OCI-LY1 (cell line): ENCODE measurements around the gene RNU6-9.

Experiments used
- H2AFZ ChIP-seq: fragments of 200-600 bp; sonication (generic), shearing (Covaris generic); 2 replicates; pipeline ENCODE4 v1.6.0; 2014; ENCODE audit warnings: antibody characterized with exemption, mild to moderate bottlenecking, low read length
- H3F3A ChIP-seq: fragments of 200-600 bp; sonication (generic), shearing (Covaris generic); 2 replicates; pipeline ENCODE4 v1.6.0; 2014; ENCODE audit warnings: mild to moderate bottlenecking, antibody characterized with exemption, low read length, moderate library complexity; ENCODE audit not compliant: insufficient read depth
- H3K27ac ChIP-seq: fragments of 200-600 bp; sonication (generic); 2 replicates; pipeline ENCODE4 v1.5.1; 2014; ENCODE audit warnings: low read length, mixed run types, mild to moderate bottlenecking, low read depth; ENCODE audit not compliant: poor library complexity, severe bottlenecking
- H3K27me3 ChIP-seq: fragments of 200-600 bp; sonication (generic); 2 replicates; pipeline ENCODE4 v1.6.0; 2014; ENCODE audit warnings: antibody characterized with exemption, mild to moderate bottlenecking, low read length, moderate library complexity; ENCODE audit not compliant: insufficient read depth
- H3K36me3 ChIP-seq: fragments of 200-600 bp; sonication (generic); 2 replicates; pipeline ENCODE4 v1.6.1; 2014; ENCODE audit warnings: mild to moderate bottlenecking, antibody characterized with exemption, low read length, moderate library complexity, mixed read lengths; ENCODE audit not compliant: insufficient read depth
- H3K4me1 ChIP-seq: fragments of 200-600 bp; sonication (generic); 2 replicates; pipeline ENCODE4 v1.5.1; 2014; ENCODE audit warnings: mild to moderate bottlenecking, low read length, moderate library complexity; ENCODE audit not compliant: insufficient read depth, severe bottlenecking
- H3K4me2 ChIP-seq: fragments of 200-600 bp; sonication (generic), shearing (Covaris generic); 2 replicates; pipeline ENCODE4 v1.6.1; 2014; ENCODE audit warnings: low read length
- H3K4me3 ChIP-seq: fragments of 200-600 bp; sonication (generic); 2 replicates; pipeline ENCODE4 v1.5.1; 2014; ENCODE audit warnings: low read length, low read depth, mild to moderate bottlenecking, mixed read lengths; ENCODE audit not compliant: poor library complexity, severe bottlenecking
- H3K79me2 ChIP-seq: fragments of 200-600 bp; shearing (Covaris generic); 2 replicates; pipeline ENCODE4 v1.6.1; 2016; ENCODE audit warnings: mixed run types, low read length, mixed read lengths; ENCODE audit not compliant: insufficient read depth
- H3K9ac ChIP-seq: fragments of 200-600 bp; sonication (generic), shearing (Covaris generic); 2 replicates; pipeline ENCODE4 v1.6.1; 2014; ENCODE audit warnings: mild to moderate bottlenecking, low read length, mixed read lengths
- H3K9me2 ChIP-seq: fragments of 200-600 bp; sonication (generic), shearing (Covaris generic); 2 replicates; pipeline ENCODE4 v1.6.1; 2014; ENCODE audit warnings: low read depth, mild to moderate bottlenecking, low read length, mixed read lengths
- H3K9me3 ChIP-seq: fragments of 200-600 bp; shearing (Covaris generic); 2 replicates; pipeline ENCODE4 v1.6.1; 2014; ENCODE audit warnings: low read length, mixed read lengths
- H4K20me1 ChIP-seq: fragments of 200-600 bp; sonication (generic), shearing (Covaris generic); 2 replicates; pipeline ENCODE4 v1.6.0; 2016; ENCODE audit warnings: mild to moderate bottlenecking, low read length; ENCODE audit not compliant: insufficient read depth
- CTCF ChIP-seq: fragments of 200-600 bp; sonication (generic), shearing (Covaris generic); IDR thresholded peaks from 2 replicates; pipeline ENCODE4 v1.5.1; 2017; ENCODE audit warnings: mild to moderate bottlenecking, antibody characterized with exemption, low read length, moderate library complexity, mixed read lengths
- EZH2 ChIP-seq: fragments of 200-600 bp; sonication (generic), shearing (Covaris generic); IDR thresholded peaks from 2 replicates; pipeline ENCODE4 v1.8.0; 2017; ENCODE audit warnings: borderline replicate concordance, mixed run types, mild to moderate bottlenecking, antibody characterized with exemption, low read length, moderate library complexity, mixed read lengths

The RNU6-9 gene

GRCh38 chr19:900302-901111, 7.2 kb downstream of the RNU6-9 start:
- Histone ChIP-seq H3K27me3 (no peaks in the 10 kb centered on the region), H3K9ac (no peak overlapping the region), H3K4me1 (peaks cover 20% of the 10 kb centered on the region), H2AFZ (no peak overlapping the region), H4K20me1 (no peaks in the 10 kb centered on the region), H3K4me2 (no peak overlapping the region), H3F3A (no peaks in the 10 kb centered on the region; the same call in 1 of the 2 replicates), H3K9me2 (no peaks in the 10 kb centered on the region), H3K36me3 (peaks cover 33% of the 10 kb centered on the region), H3K79me2 (no peaks in the 10 kb centered on the region; the same call in 1 of the 2 replicates), H3K4me3 (no peak overlapping the region), H3K27ac (no peak overlapping the region), H3K9me3 (no peaks in the 10 kb centered on the region)
- TF ChIP-seq CTCF (no peak), EZH2 (no peak)

- Histone ChIP-seq H4K20me1 (no peaks in the 10 kb centered on the region), H3K4me3 (no peak overlapping the region), H3K27me3 (no peaks in the 10 kb centered on the region), H3F3A (no peaks in the 10 kb centered on the region; the same call in 1 of the 2 replicates), H3K36me3 (peaks cover 32% of the 10 kb centered on the region), H3K4me1 (peaks cover 29% of the 10 kb centered on the region), H3K9ac (no peak overlapping the region), H3K9me3 (no peaks in the 10 kb centered on the region), H3K79me2 (no peaks in the 10 kb centered on the region; the same call in 1 of the 2 replicates), H3K27ac (no peak overlapping the region), H2AFZ (no peak overlapping the region), H3K4me2 (no peak overlapping the region), H3K9me2 (no peaks in the 10 kb centered on the region)
- TF ChIP-seq CTCF: no peak
- TF ChIP-seq EZH2: no peak
Measured at GRCh38 chr19:901216-902092, 8.2 kb downstream of the RNU6-9 start.

- TF ChIP-seq EZH2 (no peak), CTCF (no peak)
- Histone ChIP-seq H3K9me2 (no peaks in the 10 kb centered on the region), H3K79me2 (no peaks in the 10 kb centered on the region; the same call in 1 of the 2 replicates), H3K9me3 (no peaks in the 10 kb centered on the region), H3K4me2 (no peak overlapping the region), H3K9ac (no peak overlapping the region), H3K36me3 (peaks cover 27% of the 10 kb centered on the region), H3F3A (no peaks in the 10 kb centered on the region; the same call in 1 of the 2 replicates), H3K27ac (no peak overlapping the region), H3K4me3 (no peak overlapping the region), H2AFZ (no peak overlapping the region), H3K27me3 (no peaks in the 10 kb centered on the region), H3K4me1 (peaks cover 35% of the 10 kb centered on the region), H4K20me1 (no peaks in the 10 kb centered on the region)
Measured at GRCh38 chr19:902093-902370, 8.7 kb downstream of the RNU6-9 start.
